Measurements from ENCODE around the gene CEMIP. TPM values are rescaled to one million over a fixed set of nuclear protein-coding genes. Genes with fewer than 3 reads are reported as not detected.

CEMIP gene
- total RNA-seq, 4 donors from 2014 or later = 0.21 to 1.4 (median 1.2) TPM; not detected in 1

GRCh38 chr15:80743189-80743833 is 35.9 kb upstream of the CEMIP start:
- no peaks in the 10 kb centered on the region for H3K9me3 ChIP-seq
- H3K4me3 ChIP-seq = no peak overlapping the region
- peak overlapping the region in 1 of 4 donors; percentile 2 for H3K27ac ChIP-seq
- H3K36me3 ChIP-seq = peaks cover 0 to 5% (median 0%) of the 10 kb centered on the region in 3 donors
- TF ChIP-seq EP300 (IDR thresholded peaks at IDR 0.05) (no peak), POLR2A (IDR thresholded peaks at IDR 0.05) (no peak)
- H3K27me3 ChIP-seq = no peaks in the 10 kb centered on the region
- peaks cover 0 to 9% (median 0%) of the 10 kb centered on the region in 4 donors for H3K4me1 ChIP-seq
- DNase-seq (ENCODE audit: low spot score in 2 of 2) = no peak
- whole genome bisulfite sequencing, 2 donors = 66 to 74% methylated on average over 11 of the region's 11 CpGs

- Histone ChIP-seq H3K4me1 (peaks cover 0 to 9% (median 0%) of the 10 kb centered on the region in 4 donors), H3K4me3 (no peak overlapping the region), H3K9me3 (no peaks in the 10 kb centered on the region), H3K36me3 (peaks cover 0 to 3% (median 0%) of the 10 kb centered on the region in 3 donors), H3K27me3 (no peaks in the 10 kb centered on the region), H3K27ac (no peak overlapping the region)
- no peak for TF ChIP-seq CTCF (IDR thresholded peaks at IDR 0.05)
- no peak for TF ChIP-seq POLR2A (IDR thresholded peaks at IDR 0.05)
- no peak for TF ChIP-seq EP300 (IDR thresholded peaks at IDR 0.05)
- no peak for DNase-seq (ENCODE audit: low spot score in 2 of 2)
- 79 to 87% methylated on average over 6 of the region's 6 CpGs for WGBS, 2 donors
Observed at GRCh38 chr15:80744415-80744814, 34.8 kb upstream of the CEMIP start.

DNA sequence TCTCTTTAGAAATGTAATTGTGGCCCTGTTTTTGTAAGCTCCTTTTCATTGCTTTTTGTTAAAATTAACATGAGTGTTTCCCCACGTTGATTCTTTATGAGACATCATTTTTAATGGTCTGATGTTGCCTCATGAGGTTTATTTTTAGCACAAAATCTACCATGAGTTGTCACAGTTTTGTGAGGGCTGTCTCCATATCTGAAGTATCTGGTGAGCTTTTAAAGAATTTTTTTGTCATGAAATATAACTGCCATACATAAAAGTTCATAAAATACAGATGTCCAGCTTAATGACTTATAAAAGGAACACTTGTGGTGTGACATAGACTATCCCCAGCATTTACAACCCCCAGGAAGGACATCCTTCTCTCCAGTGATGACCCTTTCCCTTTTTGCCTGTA is 34.3 kb upstream of the CEMIP start:
- Histone ChIP-seq H3K4me3 (no peak overlapping the region), H3K27ac (no peak overlapping the region), H3K36me3 (peaks cover 0 to 6% (median 0%) of the 10 kb centered on the region in 3 donors), H3K4me1 (peaks cover 0 to 9% (median 0%) of the 10 kb centered on the region in 4 donors), H3K27me3 (no peaks in the 10 kb centered on the region), H3K9me3 (no peaks in the 10 kb centered on the region)
- DNase-seq (ENCODE audit: low spot score in 2 of 2) = no peak
- TF ChIP-seq EP300 (IDR thresholded peaks at IDR 0.05) = no peak
- TF ChIP-seq POLR2A (IDR thresholded peaks at IDR 0.05) = no peak
- no peak for TF ChIP-seq CTCF (IDR thresholded peaks at IDR 0.05)
- 20 to 30% methylated on average over 1 of the region's 1 CpG for WGBS, 2 donors

GRCh38 chr15:80745888-80746287 is 33.3 kb upstream of the CEMIP start:
- WGBS, 2 donors = 96 to 100% methylated on average over 1 of the region's 1 CpG
- peaks cover 0 to 9% (median 0%) of the 10 kb centered on the region in 4 donors for H3K4me1 ChIP-seq

GRCh38 chr15:80747317-80748053 is 31.7 kb upstream of the CEMIP start:
- Histone ChIP-seq H3K27me3 (no peaks in the 10 kb centered on the region), H3K9me3 (no peaks in the 10 kb centered on the region), H3K4me3 (no peak overlapping the region), H3K27ac (no peak overlapping the region), H3K4me1 (peaks cover 0 to 9% (median 0%) of the 10 kb centered on the region in 4 donors), H3K36me3 (peaks cover 0 to 24% (median 0%) of the 10 kb centered on the region in 3 donors)
- 50 to 53% methylated on average over 16 of the region's 16 CpGs for WGBS, 2 donors
- TF ChIP-seq CTCF (IDR thresholded peaks at IDR 0.05) (no peak), POLR2A (IDR thresholded peaks at IDR 0.05) (no peak), EP300 (IDR thresholded peaks at IDR 0.05) (no peak)
- no peak for DNase-seq (ENCODE audit: low spot score in 2 of 2)

More at GRCh38 chr15:80745888-80746287, 33.3 kb upstream of the CEMIP start:
- no peaks in the 10 kb centered on the region for H3K9me3 ChIP-seq
- no peak overlapping the region for H3K27ac ChIP-seq
- no peak for DNase-seq (ENCODE audit: low spot score in 2 of 2)
- peaks cover 0 to 17% (median 0%) of the 10 kb centered on the region in 3 donors for H3K36me3 ChIP-seq
- H3K4me3 ChIP-seq = no peak overlapping the region
- no peaks in the 10 kb centered on the region for H3K27me3 ChIP-seq
- TF ChIP-seq POLR2A (IDR thresholded peaks at IDR 0.05) (no peak), EP300 (IDR thresholded peaks at IDR 0.05) (no peak), CTCF (IDR thresholded peaks at IDR 0.05) (no peak)
